HepG2 (cell line): Measurements from ENCODE around the gene SULT1A3.

Experiments used
- HDAC1 ChIP-seq: sonication (generic); formaldehyde crosslinking; IDR thresholded peaks from 2 replicates; pipeline ENCODE4 v1.5.1; 2020; ENCODE audit warnings: mild to moderate bottlenecking, missing genetic modification reagents
- MYC ChIP-seq: sonication (generic); formaldehyde crosslinking; IDR thresholded peaks from 2 replicates; pipeline ENCODE4 v1.9.0; 2021; ENCODE audit warnings: missing genetic modification reagents, borderline replicate concordance
- PCBP1 ChIP-seq: fragments of 200-400 bp; formaldehyde crosslinking; IDR thresholded peaks from 2 replicates; pipeline ENCODE4 v1.6.1; 2017; ENCODE audit warnings: mild to moderate bottlenecking, low read depth, low read length, borderline replicate concordance
- POLR2AphosphoS2 ChIP-seq: IDR thresholded peaks from 2 replicates; pipeline ENCODE4 v1.6.1; 2011; ENCODE audit warnings: low read depth, low read length, improper control_type of control experiment
- SMC3 ChIP-seq: IDR thresholded peaks from 2 replicates; pipeline ENCODE4 v1.6.1; 2011; ENCODE audit warnings: low read length, improper control_type of control experiment
- SRF ChIP-seq: IDR thresholded peaks from 2 replicates; pipeline ENCODE4 v1.6.1; 2011; ENCODE audit warnings: mild to moderate bottlenecking, low read depth, low read length, moderate library complexity
- TEAD3 ChIP-seq: optimal IDR thresholded peaks from 2 replicates; pipeline ENCODE3; 2016; ENCODE audit warnings: borderline replicate concordance
- YY1 ChIP-seq: IDR thresholded peaks from 2 replicates; pipeline ENCODE4 v1.6.1; 2011; ENCODE audit warnings: low read length, low read depth, moderate library complexity, mild to moderate bottlenecking; ENCODE audit not compliant: insufficient read depth, insufficient replicate concordance
- ZNF547 ChIP-seq: sonication (generic); formaldehyde crosslinking; IDR thresholded peaks from 2 replicates; pipeline ENCODE4 v1.5.1; 2020; ENCODE audit warnings: mild to moderate bottlenecking, missing genetic modification reagents
- ZNF558 ChIP-seq: sonication (generic); formaldehyde crosslinking; IDR thresholded peaks from 2 replicates; pipeline ENCODE4 v1.9.0; 2022; ENCODE audit warnings: mild to moderate bottlenecking, missing genetic modification reagents, borderline replicate concordance
- ZNF775 ChIP-seq: sonication (generic); formaldehyde crosslinking; IDR thresholded peaks from 2 replicates; pipeline ENCODE4 v1.4.0; 2020; ENCODE audit warnings: missing genetic modification reagents, mild to moderate bottlenecking, moderate library complexity, borderline replicate concordance
- TF ChIP-seq, protein P1 (sequence below): sonication (generic); formaldehyde crosslinking; IDR thresholded peaks from 2 replicates; pipeline ENCODE4 v1.4.0; 2020; ENCODE audit warnings: missing genetic modification reagents
- TF ChIP-seq, protein P2 (sequence below): sonication (generic); formaldehyde crosslinking; IDR thresholded peaks from 2 replicates; pipeline ENCODE4 v1.5.0; 2020; ENCODE audit warnings: mild to moderate bottlenecking, missing genetic modification reagents
- TF ChIP-seq, protein P3 (sequence below): IDR thresholded peaks from 2 replicates; pipeline ENCODE4 v1.6.1; 2012; ENCODE audit warnings: inconsistent platforms

DNA sequence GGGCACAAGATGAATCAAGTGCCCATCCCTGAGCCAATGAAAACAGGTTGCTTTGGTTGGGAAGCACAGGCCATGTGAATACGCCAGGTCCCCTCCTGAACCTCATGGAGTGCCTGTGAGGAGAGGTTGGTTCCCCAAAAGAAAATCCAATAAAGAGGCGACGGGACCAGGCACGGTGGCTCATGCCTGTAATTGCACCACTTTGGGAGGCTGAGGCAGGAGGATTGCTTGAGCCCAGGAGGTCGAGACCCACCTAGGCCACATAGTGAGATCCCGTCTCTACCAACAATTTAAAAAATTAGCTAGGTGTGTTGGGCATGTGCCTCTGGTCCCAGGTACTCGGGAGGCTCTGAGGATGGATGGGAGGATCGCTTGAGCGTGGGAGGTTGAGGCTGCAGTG, 19.1 kb upstream of the SULT1A3 start:
- TF ChIP-seq HDAC1 (CRISPR knock-in tag) (no peak), SMC3 (no peak), TEAD3 (CRISPR knock-in tag) (no peak), MYC (CRISPR knock-in tag) (no peak), ZNF547 (no peak), PCBP1 (no peak), ZNF558 (CRISPR knock-in tag) (no peak), SRF (no peak), ZNF775 (no peak), YY1 (no peak), POLR2AphosphoS2 (no peak)
- TF ChIP-seq, protein P1, sequence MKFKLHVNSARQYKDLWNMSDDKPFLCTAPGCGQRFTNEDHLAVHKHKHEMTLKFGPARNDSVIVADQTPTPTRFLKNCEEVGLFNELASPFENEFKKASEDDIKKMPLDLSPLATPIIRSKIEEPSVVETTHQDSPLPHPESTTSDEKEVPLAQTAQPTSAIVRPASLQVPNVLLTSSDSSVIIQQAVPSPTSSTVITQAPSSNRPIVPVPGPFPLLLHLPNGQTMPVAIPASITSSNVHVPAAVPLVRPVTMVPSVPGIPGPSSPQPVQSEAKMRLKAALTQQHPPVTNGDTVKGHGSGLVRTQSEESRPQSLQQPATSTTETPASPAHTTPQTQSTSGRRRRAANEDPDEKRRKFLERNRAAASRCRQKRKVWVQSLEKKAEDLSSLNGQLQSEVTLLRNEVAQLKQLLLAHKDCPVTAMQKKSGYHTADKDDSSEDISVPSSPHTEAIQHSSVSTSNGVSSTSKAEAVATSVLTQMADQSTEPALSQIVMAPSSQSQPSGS (CRISPR knock-in tag), result no peak
- TF ChIP-seq, protein P2, sequence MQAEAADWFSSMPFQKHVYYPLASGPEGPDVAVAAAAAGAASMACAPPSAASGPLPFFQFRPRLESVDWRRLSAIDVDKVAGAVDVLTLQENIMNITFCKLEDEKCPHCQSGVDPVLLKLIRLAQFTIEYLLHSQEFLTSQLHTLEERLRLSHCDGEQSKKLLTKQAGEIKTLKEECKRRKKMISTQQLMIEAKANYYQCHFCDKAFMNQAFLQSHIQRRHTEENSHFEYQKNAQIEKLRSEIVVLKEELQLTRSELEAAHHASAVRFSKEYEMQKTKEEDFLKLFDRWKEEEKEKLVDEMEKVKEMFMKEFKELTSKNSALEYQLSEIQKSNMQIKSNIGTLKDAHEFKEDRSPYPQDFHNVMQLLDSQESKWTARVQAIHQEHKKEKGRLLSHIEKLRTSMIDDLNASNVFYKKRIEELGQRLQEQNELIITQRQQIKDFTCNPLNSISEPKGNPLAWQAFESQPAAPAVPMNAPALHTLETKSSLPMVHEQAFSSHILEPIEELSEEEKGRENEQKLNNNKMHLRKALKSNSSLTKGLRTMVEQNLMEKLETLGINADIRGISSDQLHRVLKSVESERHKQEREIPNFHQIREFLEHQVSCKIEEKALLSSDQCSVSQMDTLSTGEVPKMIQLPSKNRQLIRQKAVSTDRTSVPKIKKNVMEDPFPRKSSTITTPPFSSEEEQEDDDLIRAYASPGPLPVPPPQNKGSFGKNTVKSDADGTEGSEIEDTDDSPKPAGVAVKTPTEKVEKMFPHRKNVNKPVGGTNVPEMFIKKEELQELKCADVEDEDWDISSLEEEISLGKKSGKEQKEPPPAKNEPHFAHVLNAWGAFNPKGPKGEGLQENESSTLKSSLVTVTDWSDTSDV (CRISPR knock-in tag), result no peak
- TF ChIP-seq, protein P3, sequence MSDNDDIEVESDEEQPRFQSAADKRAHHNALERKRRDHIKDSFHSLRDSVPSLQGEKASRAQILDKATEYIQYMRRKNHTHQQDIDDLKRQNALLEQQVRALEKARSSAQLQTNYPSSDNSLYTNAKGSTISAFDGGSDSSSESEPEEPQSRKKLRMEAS, result no peak
